HG03378 (cell line): ENCODE results near the gene TMEM213.
"Not testable (repeated sequence)": the region's sequence is repeated elsewhere in the genome, so short reads cannot be mapped to it uniquely, and the experiment has no call there.

ENCODE experiments used
- ATAC-seq: cut with Tn5 transposase; IDR thresholded peaks from one replicate; pipeline ENCODE4 v1.9.1; 2021; ENCODE audit warnings: mild to moderate bottlenecking, moderate library complexity; ENCODE audit not compliant: unreplicated experiment

Gene TMEM213

GRCh38 chr7:138796038-138796615, 1.7 kb upstream of the TMEM213 start:
- ATAC-seq = no peak

- not testable (repeated sequence) for ATAC-seq
Observed at GRCh38 chr7:138797046-138797445, 748 bp upstream of the TMEM213 start.

- ATAC-seq = no peak
Observed at GRCh38 chr7:138798836-138799235, 1.0 kb downstream of the TMEM213 start.

- ATAC-seq = no peak
Observed at GRCh38 chr7:138799336-138800000, 1.7 kb downstream of the TMEM213 start.

GRCh38 chr7:138801256-138801655, 3.5 kb downstream of the TMEM213 start:
- ATAC-seq = no peak

- no peak for ATAC-seq
Observed at GRCh38 chr7:138802706-138803105, 4.9 kb downstream of the TMEM213 start.

- ATAC-seq = no peak
Observed at GRCh38 chr7:138804618-138805017, 6.8 kb downstream of the TMEM213 start.

- ATAC-seq = no peak
Observed at GRCh38 chr7:138809346-138809745, 11.6 kb downstream of the TMEM213 start.

GRCh38 chr7:138811327-138811726, 13.5 kb downstream of the TMEM213 start:
- ATAC-seq = not testable (repeated sequence)

- ATAC-seq = no peak
Observed at GRCh38 chr7:138813945-138814344, 16.2 kb downstream of the TMEM213 start.

- no peak for ATAC-seq
Observed at GRCh38 chr7:138814816-138815332, 17.1 kb downstream of the TMEM213 start.

GRCh38 chr7:138816650-138817049, 18.9 kb downstream of the TMEM213 start:
- ATAC-seq = no peak

- ATAC-seq = no peak
Observed at GRCh38 chr7:138819625-138820024, 21.8 kb downstream of the TMEM213 start.

GRCh38 chr7:138821912-138822311, 24.1 kb downstream of the TMEM213 start:
- no peak for ATAC-seq

GRCh38 chr7:138822867-138823535, 25.2 kb downstream of the TMEM213 start:
- no peak for ATAC-seq

GRCh38 chr7:138825049-138825721, 27.4 kb downstream of the TMEM213 start:
- ATAC-seq = no peak

- no peak for ATAC-seq
Observed at GRCh38 chr7:138828302-138828701, 30.5 kb downstream of the TMEM213 start.

- no peak for ATAC-seq
Observed at GRCh38 chr7:138829335-138829734, 31.5 kb downstream of the TMEM213 start.

- no peak for ATAC-seq
Observed at GRCh38 chr7:138832966-138833365, 35.2 kb downstream of the TMEM213 start.

GRCh38 chr7:138833596-138833995, 35.8 kb downstream of the TMEM213 start:
- ATAC-seq = no peak

- ATAC-seq = no peak
Observed at GRCh38 chr7:138834583-138834982, 36.8 kb downstream of the TMEM213 start.
